ENCODE measurements around the gene DOLPP1. TPM values are rescaled to one million over a fixed set of nuclear protein-coding genes. Genes with fewer than 3 reads are reported as not detected.

The DOLPP1 gene
- total and polyA plus RNA-seq, 8 donors, result 4.2 to 10.5 (median 6.7) TPM

DNA sequence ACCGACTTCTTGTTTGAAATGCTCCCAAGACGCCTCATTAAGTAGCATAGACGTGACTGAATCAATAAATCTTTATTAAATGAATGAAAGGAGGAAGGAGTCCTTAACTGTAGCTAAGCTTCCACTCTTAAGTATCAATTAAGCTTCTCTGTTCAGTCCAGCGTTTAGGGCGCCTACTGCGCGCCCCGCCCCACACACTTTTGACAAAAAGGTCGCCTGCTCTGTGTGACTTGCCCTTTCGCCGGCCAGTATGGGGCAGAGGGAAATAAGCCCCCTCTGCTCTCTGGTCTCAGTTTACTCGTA, 662 bp upstream of the DOLPP1 start:
- Histone ChIP-seq H3K36me3 (peaks cover 0 to 3% (median 0%) of the 10 kb centered on the region in 3 donors), H3K4me3 (peak overlapping the region; percentile 23 to 78 (median 59)), H3K27ac (peak overlapping the region in 1 of 4 donors; percentile 46), H3K9me3 (no peaks in the 10 kb centered on the region), H3K4me1 (peaks cover 0 to 18% (median 11%) of the 10 kb centered on the region in 3 donors), H3K27me3 (no peaks in the 10 kb centered on the region)
- FAIRE-seq (no peak), DNase-seq (no peak), ATAC-seq (no peak)
- 8 to 9% methylated on average over 12 of the region's 12 CpGs for WGBS, 2 donors
- intact Hi-C loops (cut with DNase I), result no loop called here
- TF ChIP-seq, protein P1, sequence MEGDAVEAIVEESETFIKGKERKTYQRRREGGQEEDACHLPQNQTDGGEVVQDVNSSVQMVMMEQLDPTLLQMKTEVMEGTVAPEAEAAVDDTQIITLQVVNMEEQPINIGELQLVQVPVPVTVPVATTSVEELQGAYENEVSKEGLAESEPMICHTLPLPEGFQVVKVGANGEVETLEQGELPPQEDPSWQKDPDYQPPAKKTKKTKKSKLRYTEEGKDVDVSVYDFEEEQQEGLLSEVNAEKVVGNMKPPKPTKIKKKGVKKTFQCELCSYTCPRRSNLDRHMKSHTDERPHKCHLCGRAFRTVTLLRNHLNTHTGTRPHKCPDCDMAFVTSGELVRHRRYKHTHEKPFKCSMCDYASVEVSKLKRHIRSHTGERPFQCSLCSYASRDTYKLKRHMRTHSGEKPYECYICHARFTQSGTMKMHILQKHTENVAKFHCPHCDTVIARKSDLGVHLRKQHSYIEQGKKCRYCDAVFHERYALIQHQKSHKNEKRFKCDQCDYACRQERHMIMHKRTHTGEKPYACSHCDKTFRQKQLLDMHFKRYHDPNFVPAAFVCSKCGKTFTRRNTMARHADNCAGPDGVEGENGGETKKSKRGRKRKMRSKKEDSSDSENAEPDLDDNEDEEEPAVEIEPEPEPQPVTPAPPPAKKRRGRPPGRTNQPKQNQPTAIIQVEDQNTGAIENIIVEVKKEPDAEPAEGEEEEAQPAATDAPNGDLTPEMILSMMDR (IDR thresholded peaks at IDR 0.05), result no peak

DNA sequence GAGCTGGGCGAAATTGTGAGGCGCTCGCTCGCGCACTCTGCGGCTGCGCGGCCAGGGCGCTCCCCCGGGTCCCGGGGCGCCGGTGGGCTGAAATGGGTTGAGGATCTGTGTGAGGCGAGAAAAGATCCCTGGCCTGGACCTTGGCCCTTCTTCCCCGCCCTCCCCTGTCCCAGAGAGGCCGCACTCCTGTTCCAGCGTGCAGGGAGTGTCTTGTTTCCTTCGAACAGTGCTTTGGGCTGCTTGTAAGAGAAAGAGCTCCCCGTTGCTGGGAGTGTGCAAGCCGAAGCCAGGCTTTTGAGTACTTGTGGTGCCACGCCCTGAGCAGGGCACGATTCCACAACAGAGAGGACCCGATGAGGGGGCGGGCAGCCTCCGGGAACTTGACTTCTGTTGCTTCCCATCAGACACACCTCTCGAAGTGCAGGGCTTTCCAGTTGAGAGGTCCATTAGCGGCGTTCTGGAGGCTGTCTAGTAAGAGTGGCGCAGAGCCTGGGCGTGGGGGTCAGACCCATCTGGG, 535 bp downstream of the DOLPP1 start:
- peaks cover 4 to 11% (median 6%) of the 10 kb centered on the region in 3 donors for H3K36me3 ChIP-seq
- H3K27me3 ChIP-seq, result no peaks in the 10 kb centered on the region
- intact Hi-C loops (cut with DNase I), result no loop called here
- TF ChIP-seq, protein P1 (IDR thresholded peaks at IDR 0.05), result no peak
- peak overlapping the region; percentile 30 to 69 (median 50) for H3K27ac ChIP-seq
- DNase-seq (no peak), ATAC-seq (no peak), FAIRE-seq (no peak)
- H3K4me1 ChIP-seq, result peaks cover 0 to 18% (median 11%) of the 10 kb centered on the region in 3 donors
- H3K9me3 ChIP-seq, result no peaks in the 10 kb centered on the region
- peak overlapping the region; percentile 61 to 93 (median 78) for H3K4me3 ChIP-seq
- 2% methylated on average over 29 to 30 of the region's 30 CpGs for WGBS, 2 donors

DNA sequence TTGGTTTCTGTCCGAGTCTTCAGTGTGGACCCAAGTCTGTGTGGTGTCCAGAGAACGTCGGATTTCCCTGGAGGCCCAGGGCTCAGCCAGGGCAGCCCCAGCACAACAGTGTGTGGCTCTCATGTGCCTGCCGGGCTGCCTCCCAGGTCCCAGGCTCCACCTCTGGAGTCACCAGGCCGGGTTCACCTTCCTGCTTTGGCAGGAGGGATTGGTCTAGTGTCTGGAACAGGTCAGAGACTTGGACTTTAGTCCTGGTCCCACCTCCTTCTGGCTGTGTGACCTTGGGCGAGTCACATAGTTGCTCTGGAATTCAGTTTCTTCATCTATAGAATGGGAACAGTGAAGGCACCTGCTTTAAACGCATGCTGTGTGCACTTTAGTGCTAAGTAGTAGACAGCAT, 3.2 kb downstream of the DOLPP1 start:
- DNase-seq, result peak in 4 of 6 donors; percentile 51 to 63 (median 62)
- no peaks in the 10 kb centered on the region for H3K9me3 ChIP-seq
- peaks cover 0 to 18% (median 11%) of the 10 kb centered on the region in 3 donors for H3K4me1 ChIP-seq
- intact Hi-C loops (cut with DNase I), result no loop called here
- 39 to 55% methylated on average over 7 of the region's 7 CpGs for WGBS, 2 donors
- no peak for FAIRE-seq
- no peaks in the 10 kb centered on the region for H3K27me3 ChIP-seq
- TF ChIP-seq, protein P1 (IDR thresholded peaks at IDR 0.05), result no peak
- ATAC-seq, result peak in 1 of 4 donors; percentile 15
- peaks cover 4 to 17% (median 6%) of the 10 kb centered on the region in 3 donors for H3K36me3 ChIP-seq
- H3K27ac ChIP-seq, result no peak overlapping the region
- no peak overlapping the region for H3K4me3 ChIP-seq

DNA sequence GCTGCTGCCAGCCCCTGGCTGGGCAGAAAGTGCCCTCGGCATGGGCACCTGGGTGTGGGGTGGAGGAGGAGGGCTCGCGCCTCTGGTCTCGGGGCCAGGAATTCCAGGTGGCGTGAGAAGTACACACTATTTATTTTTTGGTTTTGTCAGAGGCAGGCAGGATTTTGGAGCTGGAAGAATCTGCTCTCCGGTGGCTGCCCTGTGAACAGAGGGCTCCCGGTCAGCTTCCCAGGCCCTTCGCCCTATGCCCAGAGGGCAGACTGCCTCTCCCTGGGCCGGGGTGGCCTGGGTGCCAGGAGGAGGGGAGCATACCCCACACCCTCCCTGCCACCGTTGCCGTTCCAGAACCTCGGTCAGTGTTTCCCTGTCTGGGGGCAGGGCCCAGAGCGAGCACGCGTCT, 8.3 kb downstream of the DOLPP1 start:
- FAIRE-seq, result no peak
- intact Hi-C loops (cut with DNase I), result no loop called here
- Histone ChIP-seq H3K27me3 (no peaks in the 10 kb centered on the region), H3K4me1 (peaks cover 2 to 6% (median 3%) of the 10 kb centered on the region in 3 donors), H3K4me3 (no peak overlapping the region), H3K36me3 (peaks cover 4 to 17% (median 6%) of the 10 kb centered on the region in 3 donors), H3K27ac (no peak overlapping the region), H3K9me3 (no peaks in the 10 kb centered on the region)
- TF ChIP-seq, protein P1 (IDR thresholded peaks at IDR 0.05), result no peak
- ATAC-seq, result no peak
- 85 to 87% methylated on average over 14 to 15 of the region's 15 CpGs for WGBS, 2 donors
- DNase-seq, result peak in 1 of 6 donors; percentile 28

DNA sequence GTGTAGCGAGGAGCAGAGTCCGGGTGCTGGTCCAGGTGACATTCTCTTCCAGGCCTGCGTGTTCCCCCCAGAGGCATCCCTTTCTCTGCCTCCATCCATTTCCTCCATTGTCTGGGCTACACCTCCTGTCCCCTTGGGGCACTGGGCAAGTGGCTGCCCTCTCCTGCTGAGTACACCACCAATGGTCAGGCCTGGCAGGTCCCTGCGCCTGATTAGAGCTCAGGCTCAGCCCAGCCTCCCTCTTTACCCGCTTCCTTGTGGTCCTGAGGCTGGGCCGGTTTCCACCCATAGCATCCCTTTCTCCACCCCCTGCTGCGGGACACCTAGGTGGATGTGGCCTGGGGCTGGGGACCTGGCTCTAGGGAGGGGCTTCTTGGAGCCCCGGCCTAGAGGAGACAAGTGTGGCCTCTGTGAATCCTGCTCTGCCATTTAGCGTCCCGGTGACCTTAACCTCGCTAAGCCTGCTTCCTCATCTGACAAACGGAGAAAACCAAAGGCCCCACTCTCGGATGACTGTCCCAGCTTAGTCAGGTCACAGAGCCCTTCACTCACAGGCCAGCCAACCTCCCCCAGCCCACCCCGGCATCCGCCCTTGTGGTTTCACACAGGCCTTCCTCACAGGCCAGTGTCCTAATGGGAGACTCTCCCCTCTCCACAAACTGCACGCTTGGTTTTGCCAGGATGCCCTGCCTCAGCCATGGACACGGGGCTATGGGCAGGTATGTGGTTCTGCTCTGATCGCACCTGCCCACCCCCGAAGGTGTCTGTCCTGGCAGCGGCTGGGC, 12.9 kb downstream of the DOLPP1 start:
- Histone ChIP-seq H3K36me3 (peaks cover 0 to 30% (median 3%) of the 10 kb centered on the region in 3 donors), H3K27me3 (no peaks in the 10 kb centered on the region), H3K27ac (peak overlapping the region; percentile 55 to 67 (median 62)), H3K4me3 (no peak overlapping the region), H3K4me1 (peaks cover 16 to 21% (median 21%) of the 10 kb centered on the region in 3 donors), H3K9me3 (no peaks in the 10 kb centered on the region)
- 73 to 79% methylated on average over 20 of the region's 20 CpGs for WGBS, 2 donors
- DNase-seq (peak in 1 of 6 donors; percentile 29), ATAC-seq (peak in 1 of 4 donors; percentile 8), FAIRE-seq (no peak)
- intact Hi-C loops (cut with DNase I), result no loop called here
- TF ChIP-seq, protein P1 (IDR thresholded peaks at IDR 0.05), result no peak

Measured in pancreas (tissue), 10 donors.